SK-N-SH treated with all-trans-retinoic acid at 6 μM for 48 hours (cell line): ENCODE measurements around the gene PSMB3.

ENCODE experiments used
- ATAC-seq: fragments of 200-7000 bp; cut with Tn5 transposase; 3 replicates; pipeline ENCODE4 v1.9.1; 2020; ENCODE audit warnings: mild to moderate bottlenecking, moderate library complexity
- BACH2 ChIP-seq: fragments of 250-450 bp; sonication (Bioruptor Pico); IDR thresholded peaks from 2 replicates; pipeline ENCODE4 v1.9.0; 2021; ENCODE audit warnings: mild to moderate bottlenecking, borderline replicate concordance
- GLIS3 ChIP-seq: fragments of 250-450 bp; sonication (Bioruptor Pico); IDR thresholded peaks from 2 replicates; pipeline ENCODE4 v1.5.0; 2020; ENCODE audit warnings: mild to moderate bottlenecking, moderate library complexity
- ISL1 ChIP-seq: fragments of 250-450 bp; sonication (Bioruptor Pico); IDR thresholded peaks from 2 replicates; pipeline ENCODE4 v2.1.2; 2022; ENCODE audit warnings: mild to moderate bottlenecking, moderate library complexity
- OSR1 ChIP-seq: fragments of 250-450 bp; sonication (Bioruptor Pico); IDR thresholded peaks from 2 replicates; pipeline ENCODE4 v1.8.0; 2022; ENCODE audit warnings: moderate library complexity, mild to moderate bottlenecking, inconsistent platforms
- PPARA ChIP-seq: fragments of 250-450 bp; sonication (Bioruptor Pico); IDR thresholded peaks from 2 replicates; pipeline ENCODE4 v1.5.0; 2020; ENCODE audit warnings: mild to moderate bottlenecking, borderline replicate concordance
- RARB ChIP-seq: fragments of 250-450 bp; sonication (Bioruptor Pico); IDR thresholded peaks from 2 replicates; pipeline ENCODE4 v1.8.0; 2021; ENCODE audit warnings: mild to moderate bottlenecking, moderate library complexity
- SNAI2 ChIP-seq: fragments of 250-450 bp; sonication (Bioruptor Pico); IDR thresholded peaks from 2 replicates; pipeline ENCODE4 v1.5.0; 2020; ENCODE audit warnings: mild to moderate bottlenecking, moderate library complexity
- TCF4 ChIP-seq: fragments of 250-450 bp; sonication (Bioruptor Pico); IDR thresholded peaks from 2 replicates; pipeline ENCODE4 v1.8.0; 2021; ENCODE audit warnings: mild to moderate bottlenecking, moderate library complexity, borderline replicate concordance
- TOX ChIP-seq: fragments of 250-450 bp; sonication (Bioruptor Pico); IDR thresholded peaks from 2 replicates; pipeline ENCODE4 v1.8.0; 2021; ENCODE audit warnings: mild to moderate bottlenecking, moderate library complexity, borderline replicate concordance
- ZC3H10 ChIP-seq: fragments of 250-450 bp; sonication (Bioruptor Pico); IDR thresholded peaks from 2 replicates; pipeline ENCODE4 v1.5.1; 2021; ENCODE audit warnings: mild to moderate bottlenecking, moderate library complexity
- ZFP3 ChIP-seq: fragments of 250-450 bp; sonication (Bioruptor Pico); IDR thresholded peaks from 2 replicates; pipeline ENCODE4 v1.5.0; 2020; ENCODE audit warnings: mild to moderate bottlenecking, moderate library complexity
- ZFP30 ChIP-seq: fragments of 450-650 bp; formaldehyde crosslinking; IDR thresholded peaks from 2 replicates; pipeline ENCODE4 v1.5.0; 2022; ENCODE audit warnings: mild to moderate bottlenecking, moderate library complexity
- ZNF565 ChIP-seq: fragments of 450-650 bp; formaldehyde crosslinking; conservative IDR thresholded peaks from 2 replicates; pipeline ENCODE4 v1.5.0; 2020; ENCODE audit warnings: low read depth, mild to moderate bottlenecking, moderate library complexity
- ZNF70 ChIP-seq: fragments of 450-650 bp; formaldehyde crosslinking; IDR thresholded peaks from 2 replicates; pipeline ENCODE4 v1.5.0; 2020; ENCODE audit warnings: mild to moderate bottlenecking, moderate library complexity
- ZNF8 ChIP-seq: fragments of 450-650 bp; formaldehyde crosslinking; IDR thresholded peaks from 2 replicates; pipeline ENCODE4 v1.5.0; 2020; ENCODE audit warnings: mild to moderate bottlenecking, moderate library complexity
- TF ChIP-seq, protein P1 (sequence below): fragments of 250-450 bp; sonication (Bioruptor Pico); IDR thresholded peaks from 2 replicates; pipeline ENCODE4 v1.5.0; 2020; ENCODE audit warnings: mild to moderate bottlenecking, moderate library complexity
- TF ChIP-seq, protein P2 (sequence below): fragments of 250-450 bp; sonication (Bioruptor Pico); IDR thresholded peaks from 2 replicates; pipeline ENCODE4 v1.8.0; 2020; ENCODE audit warnings: mild to moderate bottlenecking, moderate library complexity, borderline replicate concordance
- TF ChIP-seq, protein P3 (sequence below): fragments of 250-450 bp; sonication (Bioruptor Pico); IDR thresholded peaks from 2 replicates; pipeline ENCODE4 v1.8.0; 2021; ENCODE audit warnings: low read depth, mild to moderate bottlenecking, moderate library complexity, borderline replicate concordance
- TF ChIP-seq, protein P4 (sequence below): fragments of 250-450 bp; sonication (Bioruptor Pico); IDR thresholded peaks from 2 replicates; pipeline ENCODE4 v1.5.1; 2021; ENCODE audit warnings: mild to moderate bottlenecking, moderate library complexity
- TF ChIP-seq, protein P5 (sequence below): fragments of 250-450 bp; sonication (Bioruptor Pico); IDR thresholded peaks from 2 replicates; pipeline ENCODE4 v1.5.1; 2020; ENCODE audit warnings: low read depth, mild to moderate bottlenecking, moderate library complexity

The PSMB3 gene

DNA sequence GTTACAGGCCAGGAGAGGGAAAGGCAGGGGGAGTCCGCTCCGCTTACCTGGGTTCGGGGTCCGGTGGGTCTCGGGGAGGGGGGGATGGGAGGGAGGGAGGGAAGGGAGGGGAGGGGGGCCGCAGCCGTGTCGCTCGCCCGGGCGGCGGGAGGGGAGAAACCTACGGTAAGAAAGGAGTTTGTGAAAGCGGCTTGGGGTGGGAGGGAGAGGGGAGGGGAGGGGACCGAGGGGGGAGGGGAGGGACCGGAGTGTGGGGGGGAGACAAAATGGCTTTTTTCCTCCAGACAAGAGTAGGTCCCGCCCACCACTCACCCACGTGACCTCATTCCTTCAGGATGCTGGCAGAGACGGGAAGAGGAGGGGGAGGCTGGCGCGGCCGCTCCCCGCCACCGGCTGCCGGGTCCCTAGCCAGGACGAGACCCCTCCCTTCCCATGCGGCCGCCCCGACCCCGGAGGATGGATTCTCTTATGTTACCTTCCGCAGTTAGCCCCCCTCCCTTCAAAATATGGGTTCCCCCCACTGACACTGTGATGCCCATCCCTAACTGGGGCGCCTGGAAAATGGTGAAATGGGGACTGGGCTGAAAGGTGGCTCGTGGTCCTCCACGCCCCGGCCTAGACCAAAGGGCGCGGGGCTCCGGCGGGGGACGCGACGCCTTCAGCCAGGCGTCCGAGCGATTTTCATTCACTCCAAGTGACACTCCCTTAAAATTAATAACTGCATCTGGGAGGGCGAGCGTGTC, 4.2 kb upstream of the PSMB3 start, which contains the start of gene PCGF2:
PCGF2 (minus strand) TSS at position 188 of the 743 bp plus-strand sequence. CDS start 7,934 bp downstream, outside the sequence.
- TF ChIP-seq, protein P1, sequence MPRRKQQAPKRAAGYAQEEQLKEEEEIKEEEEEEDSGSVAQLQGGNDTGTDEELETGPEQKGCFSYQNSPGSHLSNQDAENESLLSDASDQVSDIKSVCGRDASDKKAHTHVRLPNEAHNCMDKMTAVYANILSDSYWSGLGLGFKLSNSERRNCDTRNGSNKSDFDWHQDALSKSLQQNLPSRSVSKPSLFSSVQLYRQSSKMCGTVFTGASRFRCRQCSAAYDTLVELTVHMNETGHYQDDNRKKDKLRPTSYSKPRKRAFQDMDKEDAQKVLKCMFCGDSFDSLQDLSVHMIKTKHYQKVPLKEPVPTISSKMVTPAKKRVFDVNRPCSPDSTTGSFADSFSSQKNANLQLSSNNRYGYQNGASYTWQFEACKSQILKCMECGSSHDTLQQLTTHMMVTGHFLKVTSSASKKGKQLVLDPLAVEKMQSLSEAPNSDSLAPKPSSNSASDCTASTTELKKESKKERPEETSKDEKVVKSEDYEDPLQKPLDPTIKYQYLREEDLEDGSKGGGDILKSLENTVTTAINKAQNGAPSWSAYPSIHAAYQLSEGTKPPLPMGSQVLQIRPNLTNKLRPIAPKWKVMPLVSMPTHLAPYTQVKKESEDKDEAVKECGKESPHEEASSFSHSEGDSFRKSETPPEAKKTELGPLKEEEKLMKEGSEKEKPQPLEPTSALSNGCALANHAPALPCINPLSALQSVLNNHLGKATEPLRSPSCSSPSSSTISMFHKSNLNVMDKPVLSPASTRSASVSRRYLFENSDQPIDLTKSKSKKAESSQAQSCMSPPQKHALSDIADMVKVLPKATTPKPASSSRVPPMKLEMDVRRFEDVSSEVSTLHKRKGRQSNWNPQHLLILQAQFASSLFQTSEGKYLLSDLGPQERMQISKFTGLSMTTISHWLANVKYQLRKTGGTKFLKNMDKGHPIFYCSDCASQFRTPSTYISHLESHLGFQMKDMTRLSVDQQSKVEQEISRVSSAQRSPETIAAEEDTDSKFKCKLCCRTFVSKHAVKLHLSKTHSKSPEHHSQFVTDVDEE: no peak
- no peak for TF ChIP-seq ISL1 (CRISPR knock-in tag)
- TF ChIP-seq ZC3H10 (CRISPR knock-in tag): no peak
- no peak for TF ChIP-seq TCF4 (CRISPR knock-in tag)

DNA sequence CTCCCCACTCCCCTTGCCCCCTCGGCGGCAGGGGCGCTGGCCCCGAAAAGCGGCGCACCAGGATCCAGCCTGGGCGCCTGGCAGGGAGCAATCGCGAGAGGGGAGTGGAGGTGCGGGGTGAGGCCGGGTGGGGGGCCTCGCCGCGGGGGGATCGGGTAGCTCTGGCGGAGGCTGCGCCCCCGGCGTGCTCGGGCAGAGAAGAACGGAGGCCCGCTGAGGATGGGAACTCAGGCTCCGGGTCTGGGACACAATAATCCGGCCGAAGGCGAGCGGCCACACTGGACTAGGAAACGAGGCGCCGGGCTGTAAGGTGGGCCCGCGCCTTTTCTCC, 3.7 kb upstream of the PSMB3 start:
- no peak for TF ChIP-seq ZNF70 (CRISPR knock-in tag)
- no peak for TF ChIP-seq ZFP3 (CRISPR knock-in tag)
- TF ChIP-seq ZFP30: no peak
- ATAC-seq: no peak

More for the DNA sequence above, 4.2 kb upstream of the PSMB3 start, which contains the start of gene PCGF2:
- ATAC-seq: peak; percentile 15; the same call in 2 of the 3 replicates

DNA sequence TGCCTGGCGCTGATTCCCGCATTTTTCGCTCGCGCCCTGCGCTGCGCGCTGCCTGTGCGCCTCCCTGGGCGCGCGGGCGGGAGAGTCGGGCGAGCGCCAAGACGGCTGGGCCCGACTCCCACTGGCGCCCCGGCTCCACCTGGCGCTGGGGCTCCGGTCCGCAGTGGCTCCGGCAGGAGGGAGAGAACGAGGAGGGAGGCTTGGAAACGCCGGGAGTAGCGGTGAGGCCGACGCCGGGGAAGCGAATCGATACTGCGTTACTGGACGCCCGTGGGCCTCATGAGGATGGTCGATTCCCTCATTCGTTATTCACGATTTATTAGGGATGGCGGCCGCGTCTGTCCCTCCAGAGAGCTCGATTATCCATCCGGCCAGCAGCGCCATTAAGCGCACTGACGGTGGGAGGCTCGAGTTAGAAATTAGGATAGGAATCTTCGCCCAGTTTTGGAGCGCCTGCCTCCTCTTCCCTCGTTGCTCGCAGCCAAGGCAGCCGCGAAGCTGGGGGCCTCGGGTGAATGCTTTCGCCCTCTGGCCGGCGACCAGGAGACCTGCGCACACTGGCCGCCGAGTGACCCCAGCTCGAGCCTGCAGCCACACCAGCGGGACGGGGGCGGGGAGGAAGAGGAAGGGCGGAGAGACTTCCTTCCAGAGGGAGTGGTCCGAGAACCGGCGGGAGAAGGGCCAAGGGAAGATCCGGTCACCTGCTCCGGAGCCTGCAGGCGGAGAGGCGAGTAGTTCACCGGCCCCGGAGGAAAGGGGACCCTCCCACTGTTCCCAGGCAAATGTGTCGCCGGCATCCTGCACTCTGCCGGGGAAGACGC, 3.1 kb upstream of the PSMB3 start:
- TF ChIP-seq SNAI2 (no peak), ZNF8 (no peak), ZNF70 (CRISPR knock-in tag) (no peak), TOX (CRISPR knock-in tag) (no peak), GLIS3 (no peak), ZNF565 (no peak), ISL1 (CRISPR knock-in tag) (no peak), PPARA (CRISPR knock-in tag) (no peak), TCF4 (CRISPR knock-in tag) (no peak), OSR1 (no peak), RARB (CRISPR knock-in tag) (no peak), ZFP3 (CRISPR knock-in tag) (no peak), BACH2 (CRISPR knock-in tag) (no peak), ZFP30 (no peak), ZC3H10 (CRISPR knock-in tag) (no peak)
- TF ChIP-seq, protein P2, sequence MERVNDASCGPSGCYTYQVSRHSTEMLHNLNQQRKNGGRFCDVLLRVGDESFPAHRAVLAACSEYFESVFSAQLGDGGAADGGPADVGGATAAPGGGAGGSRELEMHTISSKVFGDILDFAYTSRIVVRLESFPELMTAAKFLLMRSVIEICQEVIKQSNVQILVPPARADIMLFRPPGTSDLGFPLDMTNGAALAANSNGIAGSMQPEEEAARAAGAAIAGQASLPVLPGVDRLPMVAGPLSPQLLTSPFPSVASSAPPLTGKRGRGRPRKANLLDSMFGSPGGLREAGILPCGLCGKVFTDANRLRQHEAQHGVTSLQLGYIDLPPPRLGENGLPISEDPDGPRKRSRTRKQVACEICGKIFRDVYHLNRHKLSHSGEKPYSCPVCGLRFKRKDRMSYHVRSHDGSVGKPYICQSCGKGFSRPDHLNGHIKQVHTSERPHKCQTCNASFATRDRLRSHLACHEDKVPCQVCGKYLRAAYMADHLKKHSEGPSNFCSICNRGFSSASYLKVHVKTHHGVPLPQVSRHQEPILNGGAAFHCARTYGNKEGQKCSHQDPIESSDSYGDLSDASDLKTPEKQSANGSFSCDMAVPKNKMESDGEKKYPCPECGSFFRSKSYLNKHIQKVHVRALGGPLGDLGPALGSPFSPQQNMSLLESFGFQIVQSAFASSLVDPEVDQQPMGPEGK: no peak
- TF ChIP-seq, protein P3, sequence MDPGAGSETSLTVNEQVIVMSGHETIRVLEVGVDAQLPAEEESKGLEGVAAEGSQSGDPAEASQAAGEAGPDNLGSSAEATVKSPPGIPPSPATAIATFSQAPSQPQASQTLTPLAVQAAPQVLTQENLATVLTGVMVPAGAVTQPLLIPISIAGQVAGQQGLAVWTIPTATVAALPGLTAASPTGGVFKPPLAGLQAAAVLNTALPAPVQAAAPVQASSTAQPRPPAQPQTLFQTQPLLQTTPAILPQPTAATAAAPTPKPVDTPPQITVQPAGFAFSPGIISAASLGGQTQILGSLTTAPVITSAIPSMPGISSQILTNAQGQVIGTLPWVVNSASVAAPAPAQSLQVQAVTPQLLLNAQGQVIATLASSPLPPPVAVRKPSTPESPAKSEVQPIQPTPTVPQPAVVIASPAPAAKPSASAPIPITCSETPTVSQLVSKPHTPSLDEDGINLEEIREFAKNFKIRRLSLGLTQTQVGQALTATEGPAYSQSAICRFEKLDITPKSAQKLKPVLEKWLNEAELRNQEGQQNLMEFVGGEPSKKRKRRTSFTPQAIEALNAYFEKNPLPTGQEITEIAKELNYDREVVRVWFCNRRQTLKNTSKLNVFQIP (CRISPR knock-in tag): no peak
- TF ChIP-seq, protein P4, sequence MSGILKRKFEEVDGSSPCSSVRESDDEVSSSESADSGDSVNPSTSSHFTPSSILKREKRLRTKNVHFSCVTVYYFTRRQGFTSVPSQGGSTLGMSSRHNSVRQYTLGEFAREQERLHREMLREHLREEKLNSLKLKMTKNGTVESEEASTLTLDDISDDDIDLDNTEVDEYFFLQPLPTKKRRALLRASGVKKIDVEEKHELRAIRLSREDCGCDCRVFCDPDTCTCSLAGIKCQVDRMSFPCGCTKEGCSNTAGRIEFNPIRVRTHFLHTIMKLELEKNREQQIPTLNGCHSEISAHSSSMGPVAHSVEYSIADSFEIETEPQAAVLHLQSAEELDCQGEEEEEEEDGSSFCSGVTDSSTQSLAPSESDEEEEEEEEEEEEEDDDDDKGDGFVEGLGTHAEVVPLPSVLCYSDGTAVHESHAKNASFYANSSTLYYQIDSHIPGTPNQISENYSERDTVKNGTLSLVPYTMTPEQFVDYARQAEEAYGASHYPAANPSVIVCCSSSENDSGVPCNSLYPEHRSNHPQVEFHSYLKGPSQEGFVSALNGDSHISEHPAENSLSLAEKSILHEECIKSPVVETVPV (CRISPR knock-in tag): no peak
- TF ChIP-seq, protein P1: no peak
- TF ChIP-seq, protein P5, sequence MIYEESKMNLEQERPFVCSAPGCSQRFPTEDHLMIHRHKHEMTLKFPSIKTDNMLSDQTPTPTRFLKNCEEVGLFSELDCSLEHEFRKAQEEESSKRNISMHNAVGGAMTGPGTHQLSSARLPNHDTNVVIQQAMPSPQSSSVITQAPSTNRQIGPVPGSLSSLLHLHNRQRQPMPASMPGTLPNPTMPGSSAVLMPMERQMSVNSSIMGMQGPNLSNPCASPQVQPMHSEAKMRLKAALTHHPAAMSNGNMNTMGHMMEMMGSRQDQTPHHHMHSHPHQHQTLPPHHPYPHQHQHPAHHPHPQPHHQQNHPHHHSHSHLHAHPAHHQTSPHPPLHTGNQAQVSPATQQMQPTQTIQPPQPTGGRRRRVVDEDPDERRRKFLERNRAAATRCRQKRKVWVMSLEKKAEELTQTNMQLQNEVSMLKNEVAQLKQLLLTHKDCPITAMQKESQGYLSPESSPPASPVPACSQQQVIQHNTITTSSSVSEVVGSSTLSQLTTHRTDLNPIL: no peak
- TF ChIP-seq, all 23 proteins: peak for 0
- ATAC-seq: peak; percentile 4
